GM23338 (cell line): ENCODE data around the gene ERN1. TPM values are rescaled to one million over a fixed set of nuclear protein-coding genes. Genes with fewer than 3 reads are reported as not detected.

Experiments
- ATAC-seq: fragments of 200-7000 bp; cut with Tn5 transposase; 3 replicates; pipeline ENCODE4 v1.9.1; 2020
- DNase-seq: peaks from one replicate; pipeline ENCODE4 v3.0.0-alpha.2; 2015; ENCODE audit warnings: low spot score
- H2AFZ ChIP-seq: fragments of 200-600 bp; sonication (generic); 2 replicates; pipeline ENCODE4 v1.8.0; 2016; ENCODE audit warnings: antibody characterized with exemption, mild to moderate bottlenecking, moderate library complexity
- H3F3A ChIP-seq: fragments of 200-600 bp; sonication (generic); replicated peaks from 2 replicates; pipeline ENCODE4 v1.8.0; 2017; ENCODE audit warnings: antibody characterized with exemption, mixed run types, low read depth
- H3K27ac ChIP-seq: fragments of 200-600 bp; sonication (generic); 2 replicates; pipeline ENCODE4 v1.6.1; 2016; ENCODE audit warnings: low read depth
- H3K27me3 ChIP-seq: fragments of 200-600 bp; sonication (generic); 2 replicates; pipeline ENCODE4 v1.8.0; 2016; ENCODE audit warnings: mild to moderate bottlenecking, mixed run types, moderate library complexity; ENCODE audit not compliant: insufficient read depth
- H3K36me3 ChIP-seq: fragments of 200-600 bp; sonication (generic); 2 replicates; pipeline ENCODE4 v1.8.0; 2016; ENCODE audit warnings: mild to moderate bottlenecking; ENCODE audit not compliant: insufficient read depth
- H3K4me1 ChIP-seq: fragments of 200-600 bp; sonication (generic); 2 replicates; pipeline ENCODE4 v1.8.0; 2016; ENCODE audit warnings: mild to moderate bottlenecking, moderate library complexity; ENCODE audit not compliant: insufficient read depth
- H3K4me2 ChIP-seq: fragments of 200-600 bp; sonication (generic); 2 replicates; pipeline ENCODE4 v1.7.1; 2017; ENCODE audit warnings: mixed run types
- H3K4me3 ChIP-seq: fragments of 200-600 bp; sonication (generic); 2 replicates; pipeline ENCODE4 v1.6.1; 2016; ENCODE audit warnings: mixed run types
- H3K79me2 ChIP-seq: fragments of 200-600 bp; sonication (generic); replicated peaks from 2 replicates; pipeline ENCODE4 v1.8.0; 2017; ENCODE audit warnings: mild to moderate bottlenecking; ENCODE audit not compliant: insufficient read depth
- H3K9me2 ChIP-seq: fragments of 200-600 bp; sonication (generic); 2 replicates; pipeline ENCODE4 v1.8.0; 2017; ENCODE audit not compliant: insufficient read depth
- H4K20me1 ChIP-seq: fragments of 200-600 bp; sonication (generic); replicated peaks from 2 replicates; pipeline ENCODE4 v1.8.0; 2017; ENCODE audit warnings: mild to moderate bottlenecking; ENCODE audit not compliant: insufficient read depth
- H3K27ac Mint-ChIP-seq: 2 replicates; pipeline ENCODE4 v1.8.0; 2020; ENCODE audit warnings: inconsistent platforms, mild to moderate bottlenecking, moderate library complexity, mixed read lengths
- H3K27me3 Mint-ChIP-seq: 3 replicates; pipeline ENCODE4 v1.8.0; 2022; ENCODE audit warnings: low read depth, mild to moderate bottlenecking, moderate library complexity, mixed read lengths, inconsistent platforms; ENCODE audit not compliant: insufficient read depth, poor library complexity
- H3K36me3 Mint-ChIP-seq: 3 replicates; pipeline ENCODE4 v1.8.0; 2021; ENCODE audit warnings: low read depth, mild to moderate bottlenecking, inconsistent platforms, moderate library complexity, mixed read lengths
- H3K4me1 Mint-ChIP-seq: 3 replicates; pipeline ENCODE4 v1.8.0; 2020; ENCODE audit warnings: mild to moderate bottlenecking, inconsistent platforms, mixed read lengths
- H3K4me3 Mint-ChIP-seq: 3 replicates; pipeline ENCODE4 v1.8.0; 2021; ENCODE audit warnings: moderate library complexity, mild to moderate bottlenecking, inconsistent platforms, mixed read lengths
- H3K9me3 Mint-ChIP-seq: 3 replicates; pipeline ENCODE4 v1.8.0; 2020; ENCODE audit warnings: moderate library complexity, mild to moderate bottlenecking, inconsistent platforms, mixed read lengths
- CREB1 ChIP-seq: fragments of 250-450 bp; sonication (Bioruptor Pico); IDR thresholded peaks from 2 replicates; pipeline ENCODE4 v1.5.0; 2020; ENCODE audit warnings: low read depth, mild to moderate bottlenecking, moderate library complexity
- EZH2phosphoT487 ChIP-seq: fragments of 200-600 bp; sonication (generic); IDR thresholded peaks from one replicate; pipeline ENCODE4 v1.8.1; 2018; ENCODE audit warnings: antibody characterized with exemption; ENCODE audit not compliant: unreplicated experiment
- ZNF114 ChIP-seq: fragments of 250-450 bp; sonication (Bioruptor Pico); IDR thresholded peaks from 2 replicates; pipeline ENCODE4 v1.5.0; 2020; ENCODE audit warnings: mild to moderate bottlenecking, moderate library complexity
- ZNF462 ChIP-seq: fragments of 250-450 bp; sonication (Bioruptor Pico); IDR thresholded peaks from 2 replicates; pipeline ENCODE4 v1.5.0; 2020; ENCODE audit warnings: mild to moderate bottlenecking, moderate library complexity
- polyA plus RNA-seq: library from polyadenylated mRNA; unstranded; fragments of >200 nt; fragmentation: Nextera tagmentation; extraction: Ambion mirVana; gene quantifications from 2 replicates; pipeline ENCODE4 v1.2.1, GENCODE V29; 2016
- total RNA-seq: library from RNA; depleted of rRNA; stranded (reverse); fragments of >200 nt; shearing (Covaris generic); gene quantifications from 2 replicates; pipeline ENCODE4 v1.2.3, GENCODE V29; 2014
- TF ChIP-seq, protein P1 (sequence below): IDR thresholded peaks from 2 replicates; pipeline ENCODE4 v1.6.1; 2016; ENCODE audit warnings: antibody characterized with exemption
- TF ChIP-seq, protein P2 (sequence below), 2 experiments: fragments of 200-600 bp in 1 of 2; sonication (generic) in 1 of 2; conservative IDR thresholded peaks; 2 replicates each; pipeline versions ENCODE4 v1.5.1 to v1.6.1; 2016 to 2017; ENCODE audit warnings: antibody characterized with exemption in 2 of 2, low read depth in 2 of 2, mild to moderate bottlenecking in 2 of 2, moderate library complexity in 1 of 2

The ERN1 gene
- total and polyA plus RNA-seq, 2 experiments from 2014 or later: 5.9 to 7.5 TPM

- H3K27ac Mint-ChIP-seq: no peak overlapping the region
- H3K4me3 Mint-ChIP-seq: no peak overlapping the region
- no peaks in the 10 kb centered on the region for H3K79me2 ChIP-seq
- H3K36me3 Mint-ChIP-seq: peaks cover 29% of the 10 kb centered on the region
- peaks cover 35% of the 10 kb centered on the region for H3K4me1 Mint-ChIP-seq
- peaks cover 24% of the 10 kb centered on the region; the same call in 1 of the 2 replicates for H3F3A ChIP-seq
- no peaks in the 10 kb centered on the region for H3K9me2 ChIP-seq
- ATAC-seq: no peak
- no peak overlapping the region for H3K4me2 ChIP-seq
- no peak overlapping the region for H2AFZ ChIP-seq
- H3K27ac ChIP-seq: no peak overlapping the region
- no peaks in the 10 kb centered on the region for H3K27me3 ChIP-seq
- H3K4me1 ChIP-seq: peaks cover 11% of the 10 kb centered on the region
- H3K27me3 Mint-ChIP-seq: peaks cover 3% of the 10 kb centered on the region
- no peaks in the 10 kb centered on the region for H3K36me3 ChIP-seq
- no peaks in the 10 kb centered on the region; the same call in 2 of the 3 replicates for H3K9me3 Mint-ChIP-seq
- H3K4me3 ChIP-seq: no peak overlapping the region
- TF ChIP-seq, protein P1, sequence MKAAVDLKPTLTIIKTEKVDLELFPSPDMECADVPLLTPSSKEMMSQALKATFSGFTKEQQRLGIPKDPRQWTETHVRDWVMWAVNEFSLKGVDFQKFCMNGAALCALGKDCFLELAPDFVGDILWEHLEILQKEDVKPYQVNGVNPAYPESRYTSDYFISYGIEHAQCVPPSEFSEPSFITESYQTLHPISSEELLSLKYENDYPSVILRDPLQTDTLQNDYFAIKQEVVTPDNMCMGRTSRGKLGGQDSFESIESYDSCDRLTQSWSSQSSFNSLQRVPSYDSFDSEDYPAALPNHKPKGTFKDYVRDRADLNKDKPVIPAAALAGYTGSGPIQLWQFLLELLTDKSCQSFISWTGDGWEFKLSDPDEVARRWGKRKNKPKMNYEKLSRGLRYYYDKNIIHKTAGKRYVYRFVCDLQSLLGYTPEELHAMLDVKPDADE: no peak
- TF ChIP-seq CREB1 (no peak), EZH2phosphoT487 (no peak)
- TF ChIP-seq, protein P2, sequence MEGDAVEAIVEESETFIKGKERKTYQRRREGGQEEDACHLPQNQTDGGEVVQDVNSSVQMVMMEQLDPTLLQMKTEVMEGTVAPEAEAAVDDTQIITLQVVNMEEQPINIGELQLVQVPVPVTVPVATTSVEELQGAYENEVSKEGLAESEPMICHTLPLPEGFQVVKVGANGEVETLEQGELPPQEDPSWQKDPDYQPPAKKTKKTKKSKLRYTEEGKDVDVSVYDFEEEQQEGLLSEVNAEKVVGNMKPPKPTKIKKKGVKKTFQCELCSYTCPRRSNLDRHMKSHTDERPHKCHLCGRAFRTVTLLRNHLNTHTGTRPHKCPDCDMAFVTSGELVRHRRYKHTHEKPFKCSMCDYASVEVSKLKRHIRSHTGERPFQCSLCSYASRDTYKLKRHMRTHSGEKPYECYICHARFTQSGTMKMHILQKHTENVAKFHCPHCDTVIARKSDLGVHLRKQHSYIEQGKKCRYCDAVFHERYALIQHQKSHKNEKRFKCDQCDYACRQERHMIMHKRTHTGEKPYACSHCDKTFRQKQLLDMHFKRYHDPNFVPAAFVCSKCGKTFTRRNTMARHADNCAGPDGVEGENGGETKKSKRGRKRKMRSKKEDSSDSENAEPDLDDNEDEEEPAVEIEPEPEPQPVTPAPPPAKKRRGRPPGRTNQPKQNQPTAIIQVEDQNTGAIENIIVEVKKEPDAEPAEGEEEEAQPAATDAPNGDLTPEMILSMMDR (conservative IDR thresholded peaks at IDR 0.05; ENCODE audit: low read depth in 2 of 2): no peak
- DNase-seq: no peak
- no peaks in the 10 kb centered on the region for H4K20me1 ChIP-seq
These were observed 21.0 kb upstream of the ERN1 start for GRCh38 chr17:64151016-64151368.

- Histone ChIP-seq H3F3A (peaks cover 24% of the 10 kb centered on the region; the same call in 1 of the 2 replicates), H3K4me2 (no peak overlapping the region), H3K36me3 (no peaks in the 10 kb centered on the region), H3K4me1 (peaks cover 11% of the 10 kb centered on the region), H3K27ac (no peak overlapping the region), H3K9me2 (no peaks in the 10 kb centered on the region), H3K27me3 (no peaks in the 10 kb centered on the region), H3K4me3 (no peak overlapping the region), H3K79me2 (no peaks in the 10 kb centered on the region), H2AFZ (no peak overlapping the region), H4K20me1 (no peaks in the 10 kb centered on the region)
- Mint-ChIP-seq H3K4me1 (peaks cover 35% of the 10 kb centered on the region), H3K27ac (no peak overlapping the region), H3K27me3 (peaks cover 3% of the 10 kb centered on the region), H3K36me3 (peaks cover 29% of the 10 kb centered on the region), H3K9me3 (no peaks in the 10 kb centered on the region; the same call in 2 of the 3 replicates), H3K4me3 (no peak overlapping the region)
- DNase-seq: no peak
- no peak for ATAC-seq
- TF ChIP-seq, protein P1: no peak
- no peak for TF ChIP-seq ZNF462 (CRISPR knock-in tag)
- TF ChIP-seq ZNF114 (CRISPR knock-in tag): no peak
These were observed 20.5 kb upstream of the ERN1 start for GRCh38 chr17:64150237-64151015.
